SKM-1 (cell line): Measurements from ENCODE around the gene GABRD.

Experiments used
- DNase-seq: peaks from one replicate; lab custom pipeline; 2025; ENCODE audit not compliant: unreplicated experiment; lab: John Stamatoyannopoulos, UW

Gene GABRD

GRCh38 chr1:2072891-2073290, 53.7 kb downstream of the GABRD start:
- no peak for DNase-seq

DNA sequence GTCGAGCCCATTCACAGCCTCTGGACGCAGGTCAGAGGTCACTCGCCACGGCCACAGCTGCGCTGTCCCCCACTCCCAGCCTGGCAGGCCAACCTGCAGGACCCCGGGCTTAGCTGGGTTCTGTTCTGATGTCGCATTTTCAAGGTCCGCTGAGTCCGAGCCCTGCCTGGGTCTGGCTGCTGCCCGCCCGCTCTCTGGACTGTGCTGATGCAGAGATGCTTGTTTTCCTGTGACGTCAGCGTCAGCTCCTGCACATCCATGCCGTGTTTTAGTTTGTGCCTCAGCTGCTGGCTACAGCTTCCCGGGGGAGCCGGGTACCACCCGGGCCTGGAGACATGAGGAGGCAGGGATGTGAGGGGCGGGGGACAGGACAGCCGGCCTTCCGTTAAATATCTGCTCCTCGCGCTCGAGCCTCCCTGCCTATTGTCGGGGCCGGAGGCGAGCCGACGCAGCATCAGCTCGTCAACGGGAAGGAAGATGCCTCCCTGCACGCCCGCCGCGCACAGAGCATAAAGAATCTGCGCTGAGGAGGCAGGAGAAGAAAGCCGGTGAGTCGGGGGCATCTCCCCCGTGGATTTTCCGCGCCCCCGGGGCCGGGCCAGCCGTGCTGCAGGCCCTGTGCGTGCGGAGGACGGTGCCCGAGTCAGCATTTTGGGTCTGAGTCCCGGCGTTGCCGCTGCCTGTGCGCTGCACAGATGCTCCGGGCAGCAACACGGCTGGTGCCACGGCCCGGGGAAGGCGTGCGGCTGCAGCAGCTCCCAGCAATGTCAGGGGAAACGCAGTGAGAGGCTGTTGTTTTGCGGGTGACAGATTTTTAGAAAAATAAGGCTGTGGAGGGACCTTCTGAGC, 54.5 kb downstream of the GABRD start:
- no peak for DNase-seq

DNA sequence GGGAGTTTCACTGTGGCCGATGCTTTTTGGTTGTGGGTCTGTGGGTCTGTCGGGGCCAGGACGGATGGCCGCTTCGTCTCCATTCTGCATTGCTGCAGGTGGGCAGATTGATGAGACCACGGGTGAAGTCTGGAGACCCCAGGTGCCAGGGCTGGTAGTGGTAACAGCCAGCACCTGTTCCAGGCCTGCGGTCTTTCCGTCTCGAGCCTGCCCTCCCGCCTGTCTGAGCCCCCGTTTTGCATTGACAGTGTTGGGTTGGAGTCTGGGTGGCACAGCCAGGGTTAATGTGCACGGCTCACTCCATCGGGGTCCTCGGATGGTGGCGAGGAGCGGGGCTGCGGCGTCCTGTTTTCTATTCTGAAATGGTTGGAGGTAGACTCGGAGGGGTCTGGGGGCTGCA, 55.3 kb downstream of the GABRD start:
- no peak for DNase-seq

DNA sequence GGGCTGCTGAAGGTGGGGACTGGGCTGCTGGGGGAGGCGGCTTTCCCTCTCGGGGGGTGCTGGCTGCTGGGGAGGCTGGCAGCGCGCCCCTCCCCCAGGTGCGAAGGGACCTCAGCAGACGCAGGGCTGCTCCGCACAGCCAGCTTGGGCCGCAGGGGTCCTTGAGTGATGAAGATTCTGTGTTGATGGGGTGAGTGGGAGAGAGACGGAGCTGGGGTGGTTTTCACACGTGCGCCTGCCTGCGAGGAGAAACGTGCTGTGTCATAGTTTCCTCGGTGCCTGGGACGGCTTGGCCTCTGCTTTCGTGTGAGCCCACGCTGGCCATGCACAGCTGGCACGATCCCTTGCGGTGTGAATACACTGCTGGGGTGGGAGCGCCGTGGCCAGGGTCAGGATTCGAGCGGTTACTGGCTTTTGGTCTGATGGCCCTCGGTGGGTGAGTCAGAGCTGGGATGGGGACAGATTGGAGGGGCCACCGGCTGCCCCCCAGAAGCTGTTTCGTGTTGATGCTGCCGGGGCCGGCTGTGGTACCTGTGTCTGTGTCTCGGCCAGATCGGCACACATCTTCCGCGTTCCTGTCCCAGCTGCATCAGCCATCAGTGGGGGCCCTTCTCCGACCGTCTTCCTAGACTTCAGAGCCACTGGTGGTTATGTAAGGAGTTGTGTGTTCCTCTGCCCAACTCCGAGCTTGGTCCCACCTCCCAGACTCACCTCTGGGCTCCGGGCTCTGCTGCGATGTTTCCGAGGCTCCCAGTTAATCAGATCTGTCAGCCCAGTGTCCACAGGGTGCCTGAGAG, 56.0 kb downstream of the GABRD start:
- no peak for DNase-seq

GRCh38 chr1:2076826-2077225, 57.7 kb downstream of the GABRD start:
- DNase-seq = no peak

GRCh38 chr1:2078170-2078569, 59.0 kb downstream of the GABRD start:
- DNase-seq = no peak

- DNase-seq = no peak
Measured at GRCh38 chr1:2079396-2080085, 60.4 kb downstream of the GABRD start.

- no peak for DNase-seq
Measured at GRCh38 chr1:2080140-2080539, 61.0 kb downstream of the GABRD start.
